Medulla oblongata (tissue), 1 donor: ENCODE data around the gene SMIM41.

Source experiments
- DNase-seq: peaks from one replicate; pipeline ENCODE4 v3.0.0-alpha.2; 2015; ENCODE audit errors: extremely low spot score

SMIM41 gene

DNA sequence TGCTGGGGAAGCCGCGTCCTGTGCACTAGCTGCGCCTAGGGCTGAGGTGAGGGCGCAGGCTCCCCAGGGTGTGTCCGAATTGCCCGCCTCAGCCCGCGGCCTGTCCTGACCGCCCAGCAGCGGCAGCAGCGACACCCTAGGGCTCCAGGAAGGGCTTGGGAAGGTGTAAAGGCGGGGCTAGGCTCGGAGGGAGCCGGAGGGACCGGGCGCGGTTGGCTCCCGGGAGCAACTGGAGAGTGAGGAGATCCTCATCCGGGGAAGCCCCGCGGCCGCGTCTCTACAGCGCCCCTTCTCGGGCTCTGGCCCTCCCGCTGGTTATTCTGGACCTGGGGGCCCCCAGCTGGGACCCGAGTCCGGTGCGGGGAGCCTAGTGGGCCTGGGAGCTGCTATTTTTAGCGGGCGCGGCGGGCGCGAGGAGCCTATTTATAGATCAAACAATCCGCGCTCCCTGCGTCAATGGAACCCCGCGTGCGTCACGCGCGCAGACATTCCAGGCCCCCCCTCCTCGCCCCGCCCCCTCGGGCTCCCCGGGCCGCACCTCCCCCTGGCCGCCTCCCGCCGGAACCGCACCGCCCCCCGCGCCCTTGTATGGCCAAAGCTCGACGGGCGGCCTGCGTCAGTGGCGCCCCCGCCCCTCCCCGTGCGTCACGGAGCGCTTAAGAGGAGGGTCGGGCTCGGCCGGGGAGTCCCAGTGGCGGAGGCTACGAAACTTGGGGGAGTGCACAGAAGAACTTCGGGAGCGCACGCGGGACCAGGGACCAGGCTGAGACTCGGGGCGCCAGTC, 28.6 kb upstream of the SMIM41 start, which contains the start of gene NR4A1:
TSS of gene NR4A1 (plus strand) at position 685 of the 784 bp plus-strand sequence. CDS start 2,887 bp downstream, outside the sequence.
- peak; percentile 88 for DNase-seq

DNA sequence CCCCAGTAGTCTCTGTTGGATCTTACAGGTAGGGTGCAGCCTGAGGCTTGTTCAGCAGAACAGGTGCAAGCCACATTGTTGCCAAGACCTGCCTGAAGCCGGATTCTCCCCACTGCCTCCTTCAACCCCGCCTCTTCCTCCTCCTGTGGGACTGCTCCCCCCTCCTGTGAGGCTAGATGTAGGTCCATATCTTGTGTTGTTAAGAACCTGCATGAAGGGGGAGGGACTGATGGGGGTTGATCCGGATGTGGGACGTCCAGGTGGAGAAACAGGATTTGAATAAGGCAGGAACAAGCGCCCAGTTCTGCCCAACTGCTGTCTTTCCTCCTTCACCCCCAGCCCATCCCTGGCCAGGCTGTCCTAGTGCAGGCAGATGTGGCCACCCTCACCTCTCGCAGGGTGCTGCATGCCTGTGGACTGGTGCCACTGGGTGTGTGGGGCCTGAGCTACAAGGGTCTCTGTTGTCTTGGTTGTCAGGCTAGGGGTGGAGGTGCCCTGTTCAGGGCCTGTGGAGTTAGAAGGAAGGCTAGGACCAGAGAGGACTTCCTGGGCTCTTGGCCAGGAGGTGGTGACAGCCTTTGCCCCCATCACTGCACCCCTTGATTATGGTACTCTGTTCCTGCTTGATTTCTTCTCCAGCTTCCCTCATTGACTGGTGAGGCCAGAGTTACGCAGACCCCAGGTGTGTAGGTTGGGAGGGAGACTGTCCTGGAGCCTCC, 26.9 kb upstream of the SMIM41 start:
- DNase-seq, result peak; percentile 19

DNA sequence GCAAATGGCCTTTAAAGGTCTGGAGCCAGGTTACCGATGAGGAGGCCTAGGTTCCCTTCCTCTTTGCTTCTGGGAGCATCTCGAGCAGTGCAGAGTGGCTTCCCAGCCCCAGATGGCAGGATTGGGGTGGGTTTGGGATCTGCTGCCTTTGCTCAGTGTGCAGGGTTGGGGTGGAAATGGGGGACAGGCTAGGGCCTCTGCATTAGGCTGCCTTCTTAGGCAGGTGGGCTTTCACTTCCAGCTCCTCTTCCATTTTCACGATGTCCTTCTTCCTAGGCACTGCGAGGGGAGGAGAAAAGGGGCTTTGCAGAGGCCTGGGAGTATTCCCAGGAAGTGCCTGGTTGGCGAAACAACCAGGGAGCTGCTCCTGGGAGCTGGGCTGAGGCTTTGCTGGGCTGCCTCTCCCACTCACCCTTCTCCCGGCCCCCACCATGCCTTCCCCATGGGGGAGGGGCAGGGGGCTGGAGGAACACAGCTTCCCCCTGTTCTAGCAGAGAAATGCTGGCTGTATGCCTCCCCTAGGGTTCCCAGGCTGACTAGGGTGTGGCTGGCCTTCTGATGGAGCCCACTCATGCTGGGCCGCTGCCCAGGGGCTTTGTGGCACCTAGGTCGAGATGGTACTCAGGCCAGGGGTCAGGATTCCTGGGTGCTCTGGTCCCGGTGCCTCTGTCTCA, 25.8 kb upstream of the SMIM41 start:
- DNase-seq, result peak; percentile 23

DNA sequence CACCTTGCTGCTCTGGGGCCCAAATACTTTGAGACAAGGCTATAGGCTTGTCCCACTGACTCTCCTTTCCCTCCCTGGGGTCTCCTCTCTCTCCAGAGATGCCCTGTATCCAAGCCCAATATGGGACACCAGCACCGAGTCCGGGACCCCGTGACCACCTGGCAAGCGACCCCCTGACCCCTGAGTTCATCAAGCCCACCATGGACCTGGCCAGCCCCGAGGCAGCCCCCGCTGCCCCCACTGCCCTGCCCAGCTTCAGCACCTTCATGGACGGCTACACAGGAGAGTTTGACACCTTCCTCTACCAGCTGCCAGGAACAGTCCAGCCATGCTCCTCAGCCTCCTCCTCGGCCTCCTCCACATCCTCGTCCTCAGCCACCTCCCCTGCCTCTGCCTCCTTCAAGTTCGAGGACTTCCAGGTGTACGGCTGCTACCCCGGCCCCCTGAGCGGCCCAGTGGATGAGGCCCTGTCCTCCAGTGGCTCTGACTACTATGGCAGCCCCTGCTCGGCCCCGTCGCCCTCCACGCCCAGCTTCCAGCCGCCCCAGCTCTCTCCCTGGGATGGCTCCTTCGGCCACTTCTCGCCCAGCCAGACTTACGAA, 25.2 kb upstream of the SMIM41 start:
- peak; percentile 12 for DNase-seq

DNA sequence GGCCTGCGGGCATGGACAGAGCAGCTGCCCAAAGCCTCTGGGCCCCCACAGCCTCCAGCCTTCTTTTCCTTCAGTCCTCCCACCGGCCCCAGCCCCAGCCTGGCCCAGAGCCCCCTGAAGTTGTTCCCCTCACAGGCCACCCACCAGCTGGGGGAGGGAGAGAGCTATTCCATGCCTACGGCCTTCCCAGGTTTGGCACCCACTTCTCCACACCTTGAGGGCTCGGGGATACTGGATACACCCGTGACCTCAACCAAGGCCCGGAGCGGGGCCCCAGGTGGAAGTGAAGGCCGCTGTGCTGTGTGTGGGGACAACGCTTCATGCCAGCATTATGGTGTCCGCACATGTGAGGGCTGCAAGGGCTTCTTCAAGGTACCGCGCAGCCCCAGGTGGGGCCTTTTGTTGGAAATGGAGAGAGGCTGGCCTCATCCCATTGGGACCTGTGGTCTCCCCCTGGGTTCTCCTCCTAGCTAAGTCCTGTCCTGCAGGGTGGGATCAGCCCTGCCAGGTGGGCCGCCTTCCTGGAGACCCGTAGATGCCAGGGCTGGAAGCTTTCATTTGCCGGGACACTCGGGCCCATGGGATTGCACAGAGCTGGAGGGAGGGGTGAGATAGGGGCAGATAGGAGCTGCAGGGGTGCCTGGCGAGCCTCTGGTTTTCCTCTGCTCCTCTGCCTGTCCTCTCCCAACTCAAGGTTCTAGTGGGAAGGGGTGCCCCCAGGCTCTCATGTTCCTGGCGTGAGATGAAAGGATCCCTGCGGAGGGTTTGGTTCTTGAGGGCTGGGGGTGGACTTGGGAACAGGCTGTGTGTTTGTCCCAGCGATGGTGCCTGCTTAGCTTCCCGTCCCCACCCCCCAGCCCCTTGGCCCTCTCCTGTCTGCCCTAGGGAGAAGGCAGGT, 24.4 kb upstream of the SMIM41 start:
- no peak for DNase-seq

DNA sequence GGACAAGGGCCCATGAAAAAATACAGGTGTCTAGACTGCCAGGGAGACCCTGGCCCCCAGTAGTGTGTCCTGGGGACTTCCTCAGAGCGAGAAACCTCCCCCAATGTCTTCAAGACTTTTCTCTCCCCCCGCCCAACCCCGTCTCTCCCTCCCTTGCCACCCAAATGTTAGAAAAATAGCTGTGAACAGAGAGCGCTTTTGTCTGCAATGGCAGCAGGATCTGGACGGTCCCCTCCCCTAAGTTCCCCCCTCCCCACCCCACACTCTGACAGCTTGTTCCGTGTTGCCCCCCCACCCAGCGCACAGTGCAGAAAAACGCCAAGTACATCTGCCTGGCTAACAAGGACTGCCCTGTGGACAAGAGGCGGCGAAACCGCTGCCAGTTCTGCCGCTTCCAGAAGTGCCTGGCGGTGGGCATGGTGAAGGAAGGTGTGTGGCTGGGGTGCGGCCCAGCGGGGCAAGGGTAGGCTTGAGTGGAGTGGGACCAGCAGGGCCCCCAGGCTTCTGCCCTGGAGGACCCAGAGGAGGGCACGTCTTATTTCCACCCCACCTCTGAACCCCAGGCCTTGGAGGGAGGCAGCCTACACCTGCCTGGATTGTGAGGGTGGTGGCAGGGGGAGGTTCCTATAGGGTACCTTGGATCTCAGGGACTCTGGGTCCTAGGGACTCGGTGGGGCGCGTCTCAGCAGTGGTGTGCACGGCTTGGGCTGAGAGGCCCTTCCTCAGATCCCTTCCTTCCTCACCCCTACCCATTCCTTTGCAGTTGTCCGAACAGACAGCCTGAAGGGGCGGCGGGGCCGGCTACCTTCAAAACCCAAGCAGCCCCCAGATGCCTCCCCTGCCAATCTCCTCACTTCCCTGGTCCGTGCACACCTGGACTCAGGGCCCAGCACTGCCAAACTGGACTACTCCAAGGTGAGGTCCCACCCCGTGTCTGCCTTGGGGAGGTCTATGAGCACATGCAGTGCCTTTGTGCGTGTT, 23.5 kb upstream of the SMIM41 start:
- DNase-seq, result peak; percentile 78

DNA sequence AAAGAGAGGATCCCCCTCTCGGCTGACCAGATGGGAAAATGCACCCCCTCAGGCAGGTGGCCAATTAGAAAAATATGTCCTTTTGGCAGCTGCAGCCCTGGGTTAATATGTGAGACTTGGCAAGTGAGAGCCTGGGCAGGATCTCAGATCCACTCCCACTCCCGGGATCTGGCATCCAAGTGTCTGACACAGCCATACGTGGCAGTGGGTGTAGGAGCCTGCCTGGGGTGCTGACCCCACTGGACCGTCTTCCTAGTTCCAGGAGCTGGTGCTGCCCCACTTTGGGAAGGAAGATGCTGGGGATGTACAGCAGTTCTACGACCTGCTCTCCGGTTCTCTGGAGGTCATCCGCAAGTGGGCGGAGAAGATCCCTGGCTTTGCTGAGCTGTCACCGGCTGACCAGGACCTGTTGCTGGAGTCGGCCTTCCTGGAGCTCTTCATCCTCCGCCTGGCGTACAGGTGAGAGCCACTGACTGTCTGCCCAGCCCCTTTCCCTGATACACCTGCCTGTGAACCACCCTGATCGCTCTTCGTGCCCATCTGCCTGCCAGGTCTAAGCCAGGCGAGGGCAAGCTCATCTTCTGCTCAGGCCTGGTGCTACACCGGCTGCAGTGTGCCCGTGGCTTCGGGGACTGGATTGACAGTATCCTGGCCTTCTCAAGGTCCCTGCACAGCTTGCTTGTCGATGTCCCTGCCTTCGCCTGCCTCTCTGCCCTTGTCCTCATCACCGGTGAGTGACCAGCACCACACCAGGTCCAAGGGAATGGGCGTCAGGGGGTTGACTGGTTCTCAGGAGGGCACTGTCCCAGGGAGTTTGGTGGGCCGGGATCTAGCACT, 22.5 kb upstream of the SMIM41 start:
- no peak for DNase-seq

DNA sequence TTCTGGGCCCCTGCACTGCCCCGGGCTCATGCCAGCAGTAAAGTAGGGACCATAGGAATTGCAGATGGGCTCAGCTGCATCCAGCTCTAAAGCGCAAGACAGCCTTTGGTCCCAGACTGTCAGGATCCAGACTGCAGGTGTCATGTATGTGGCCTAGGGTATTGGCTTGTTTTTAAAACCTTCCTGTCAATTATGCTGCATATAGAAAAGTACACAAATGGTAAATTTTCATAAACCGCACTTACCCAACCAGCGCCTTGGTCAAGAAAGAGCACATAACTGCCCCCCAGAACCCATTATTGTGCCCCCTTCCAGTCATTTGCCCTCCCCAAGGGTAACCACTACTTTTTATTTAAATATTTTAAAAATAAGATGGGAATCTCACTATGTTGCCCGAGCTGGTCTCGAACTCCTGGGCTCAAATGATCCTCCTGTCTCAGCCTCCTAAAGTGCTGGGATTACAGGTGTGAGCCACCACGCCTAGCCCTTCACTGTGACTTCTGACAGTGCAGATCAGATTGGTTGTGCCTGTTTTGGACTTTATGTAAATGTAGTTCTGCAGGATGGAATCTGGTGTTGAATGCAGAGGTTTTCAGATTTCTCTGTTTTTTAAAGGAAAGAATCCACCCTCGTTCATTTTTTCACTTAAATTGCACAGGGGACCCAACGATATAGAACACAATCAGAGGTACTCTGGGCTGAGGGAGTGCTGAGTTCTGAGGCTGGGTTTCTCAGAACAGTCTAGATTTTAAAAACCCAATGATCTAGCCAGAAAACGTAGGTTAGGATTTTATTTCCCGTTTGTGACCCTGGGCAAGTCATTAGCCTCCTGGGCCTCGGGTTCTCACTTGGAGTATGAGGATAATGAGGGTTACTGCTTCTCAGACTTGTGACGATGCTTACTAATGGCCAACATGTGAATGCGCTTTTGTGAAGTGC, 21.6 kb upstream of the SMIM41 start:
- no peak for DNase-seq

DNA sequence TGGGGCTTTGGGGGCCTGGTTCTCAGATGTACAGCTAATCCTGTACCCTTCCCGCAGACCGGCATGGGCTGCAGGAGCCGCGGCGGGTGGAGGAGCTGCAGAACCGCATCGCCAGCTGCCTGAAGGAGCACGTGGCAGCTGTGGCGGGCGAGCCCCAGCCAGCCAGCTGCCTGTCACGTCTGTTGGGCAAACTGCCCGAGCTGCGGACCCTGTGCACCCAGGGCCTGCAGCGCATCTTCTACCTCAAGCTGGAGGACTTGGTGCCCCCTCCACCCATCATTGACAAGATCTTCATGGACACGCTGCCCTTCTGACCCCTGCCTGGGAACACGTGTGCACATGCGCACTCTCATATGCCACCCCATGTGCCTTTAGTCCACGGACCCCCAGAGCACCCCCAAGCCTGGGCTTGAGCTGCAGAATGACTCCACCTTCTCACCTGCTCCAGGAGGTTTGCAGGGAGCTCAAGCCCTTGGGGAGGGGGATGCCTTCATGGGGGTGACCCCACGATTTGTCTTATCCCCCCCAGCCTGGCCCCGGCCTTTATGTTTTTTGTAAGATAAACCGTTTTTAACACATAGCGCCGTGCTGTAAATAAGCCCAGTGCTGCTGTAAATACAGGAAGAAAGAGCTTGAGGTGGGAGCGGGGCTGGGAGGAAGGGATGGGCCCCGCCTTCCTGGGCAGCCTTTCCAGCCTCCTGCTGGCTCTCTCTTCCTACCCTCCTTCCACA, 20.7 kb upstream of the SMIM41 start:
- DNase-seq, result no peak

DNA sequence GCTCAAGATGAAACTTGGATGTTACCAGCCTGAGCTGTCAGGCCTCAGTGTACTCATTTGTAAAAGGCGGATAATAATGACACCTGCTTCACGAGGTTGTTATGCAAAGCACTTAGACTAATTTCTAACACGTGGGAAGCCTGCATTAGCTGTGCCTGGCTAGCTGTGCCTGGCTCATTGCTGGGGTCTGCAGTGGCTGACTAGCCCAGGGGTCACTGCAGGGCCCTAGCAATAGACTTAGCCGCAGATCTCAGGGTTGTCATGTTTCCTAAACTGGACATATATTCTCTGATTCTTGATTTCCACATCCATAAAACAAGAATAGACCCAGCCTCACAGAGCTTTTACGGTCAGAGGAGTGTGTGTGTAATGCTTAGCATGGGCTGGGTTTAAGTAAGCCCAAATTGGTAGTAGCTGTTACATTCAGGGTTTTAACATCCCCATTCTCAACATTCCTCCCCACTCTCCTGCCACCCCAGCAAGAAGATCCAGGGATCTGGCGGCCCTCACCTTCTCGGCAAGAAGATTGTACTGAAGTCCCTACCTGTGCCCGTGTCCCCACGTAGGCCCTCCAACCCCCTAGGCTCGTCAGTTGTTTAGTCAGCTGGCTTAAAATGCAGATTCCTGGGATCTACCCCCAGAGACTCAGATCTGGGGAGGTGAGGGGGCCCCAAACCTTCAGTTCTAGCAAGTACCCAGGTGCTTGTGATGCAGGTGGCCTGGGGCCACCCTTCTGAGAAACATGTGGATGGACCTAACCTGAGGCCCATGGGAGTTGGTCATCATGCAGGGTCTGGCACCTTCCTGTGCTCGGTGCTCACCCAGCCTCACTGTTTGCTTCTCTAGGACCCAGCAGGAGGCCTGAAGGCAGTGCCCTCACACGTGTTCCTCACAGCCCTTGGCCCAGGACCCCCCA, 19.7 kb upstream of the SMIM41 start:
- DNase-seq, result no peak

DNA sequence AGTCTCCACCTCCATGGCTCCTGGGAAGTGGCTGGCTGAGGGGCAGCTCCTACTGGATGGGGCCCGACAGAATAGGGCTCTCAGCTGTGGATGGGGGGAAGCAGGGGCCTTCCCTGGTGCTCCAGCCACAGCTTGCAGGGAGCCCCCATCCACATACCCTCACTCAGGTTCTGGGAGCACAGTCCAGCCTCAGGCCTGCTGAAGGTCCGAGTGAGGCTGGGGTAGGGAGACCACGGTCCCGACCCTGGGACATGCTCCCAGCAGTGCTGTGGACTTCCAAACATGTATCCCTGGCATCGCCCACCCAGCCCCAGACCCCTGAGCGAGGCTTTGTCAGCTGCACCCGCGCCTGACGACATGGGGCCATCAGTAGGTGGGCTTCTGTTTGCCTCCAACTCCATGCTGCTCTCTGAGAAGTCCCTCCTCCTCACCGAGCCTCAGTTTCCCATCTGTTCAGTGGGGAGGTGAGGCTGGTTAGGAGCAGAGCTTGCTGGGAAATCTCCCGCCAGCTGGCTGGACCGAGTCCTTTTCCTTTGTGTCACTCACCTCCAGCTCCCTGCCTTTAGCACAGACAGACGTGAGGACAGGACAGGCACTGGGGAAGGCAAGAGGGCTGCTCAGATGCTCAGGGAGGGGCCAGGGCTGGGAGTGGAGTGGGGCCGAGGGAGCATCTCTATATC, 18.9 kb upstream of the SMIM41 start:
- no peak for DNase-seq

DNA sequence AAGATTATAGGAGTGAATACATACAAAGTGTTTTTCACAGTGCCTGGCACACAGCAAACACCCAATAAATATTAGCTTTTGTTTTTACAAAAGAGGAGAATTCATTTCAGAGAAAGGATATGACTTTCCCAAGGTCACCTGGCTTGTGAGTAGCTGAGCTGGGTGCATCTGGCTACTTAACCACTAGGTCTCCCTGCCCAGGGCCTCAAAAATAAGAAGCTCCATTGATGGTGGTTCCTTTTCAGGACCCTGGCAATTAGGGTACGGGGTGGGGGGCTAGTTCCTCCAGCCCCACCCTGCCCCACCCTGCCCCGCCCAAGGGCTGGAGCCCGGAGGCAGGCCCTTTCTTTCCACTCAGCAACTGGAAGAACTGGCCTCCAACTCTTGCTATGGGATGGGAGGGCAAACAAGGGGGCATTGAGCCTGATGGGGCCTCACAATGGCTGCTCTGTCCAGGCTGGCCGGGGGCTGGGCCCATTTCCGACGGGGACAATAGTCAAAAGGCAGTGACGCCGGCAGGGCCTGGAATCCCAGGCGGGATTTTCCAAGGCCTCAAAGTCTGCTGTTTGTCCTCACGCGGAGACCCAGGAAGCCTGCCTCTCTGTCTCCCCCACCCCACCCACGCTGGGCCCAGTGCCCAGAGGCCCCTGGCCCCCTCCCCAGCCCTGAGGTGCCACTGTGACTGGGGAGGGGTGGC, 17.9 kb upstream of the SMIM41 start:
- DNase-seq, result peak; percentile 94

DNA sequence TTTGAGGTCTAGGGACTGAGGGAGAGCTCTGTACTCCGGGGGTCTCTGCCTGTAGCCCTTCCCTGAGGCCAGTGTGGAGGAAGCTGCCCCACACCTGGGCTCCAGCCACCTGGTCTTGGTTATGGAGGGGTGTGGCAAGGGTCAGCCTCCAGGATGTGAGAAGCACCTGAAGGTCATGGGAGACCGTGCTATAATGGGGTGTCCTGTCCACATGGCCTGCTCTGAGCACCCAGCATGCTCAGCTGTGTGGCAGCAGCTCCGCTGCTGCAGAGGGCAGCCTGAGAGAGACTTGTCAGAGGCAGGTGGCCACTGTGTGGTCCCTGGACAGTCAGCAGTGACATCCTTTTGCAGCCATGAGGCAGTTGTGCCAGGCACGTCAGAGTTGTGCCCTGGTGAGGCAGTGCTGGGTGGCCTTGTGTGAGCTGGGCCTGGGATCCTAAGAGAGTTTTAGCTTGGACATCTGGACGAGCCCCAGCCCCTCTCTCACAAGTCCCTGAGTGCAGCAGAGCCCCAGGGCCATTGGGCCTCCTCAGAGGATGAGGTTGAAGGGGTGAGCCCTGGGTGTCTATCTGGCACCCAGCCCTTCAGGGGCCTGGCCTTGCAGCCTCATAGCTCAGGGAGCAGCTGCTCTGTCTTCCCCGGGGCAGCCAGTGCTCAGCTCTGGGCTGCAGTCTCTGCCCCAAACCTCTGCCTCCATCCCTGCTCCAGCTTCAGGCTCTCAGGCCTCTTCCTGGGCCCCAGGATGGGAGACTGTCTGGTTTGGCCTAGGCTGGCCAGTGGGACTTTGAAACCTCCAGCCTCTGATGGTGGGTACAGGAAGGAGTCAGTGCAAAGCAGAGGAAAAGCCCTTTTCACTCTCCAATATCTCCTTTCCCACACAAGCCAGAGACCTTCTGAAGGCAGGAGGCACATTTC, 17.1 kb upstream of the SMIM41 start:
- DNase-seq, result no peak
